ENCODE results near the gene SESTD1. TPM values are rescaled to one million over a fixed set of nuclear protein-coding genes. Genes with fewer than 3 reads are reported as not detected.

Gene SESTD1
- total RNA-seq, 1 donor from 2014 or later: 15.4 TPM

- no peak for DNase-seq (ENCODE audit: low spot score in 2 of 2)
- no peak overlapping the region for H3K4me3 ChIP-seq
- H3K27ac ChIP-seq: peak overlapping the region in 1 of 2 donors; percentile 6
- no peaks in the 10 kb centered on the region for H3K27me3 ChIP-seq
- no peak for TF ChIP-seq CTCF (IDR thresholded peaks at IDR 0.05)
- H3K9me3 ChIP-seq: no peaks in the 10 kb centered on the region
- H3K4me1 ChIP-seq: peaks cover 6 to 41% of the 10 kb centered on the region in 2 donors
- peaks cover 0 to 4% of the 10 kb centered on the region in 2 donors for H3K36me3 ChIP-seq
- intact Hi-C loops (cut with DNase I): no loop called here
Observed at GRCh38 chr2:179235463-179236108, 29.0 kb downstream of the SESTD1 start.

DNA sequence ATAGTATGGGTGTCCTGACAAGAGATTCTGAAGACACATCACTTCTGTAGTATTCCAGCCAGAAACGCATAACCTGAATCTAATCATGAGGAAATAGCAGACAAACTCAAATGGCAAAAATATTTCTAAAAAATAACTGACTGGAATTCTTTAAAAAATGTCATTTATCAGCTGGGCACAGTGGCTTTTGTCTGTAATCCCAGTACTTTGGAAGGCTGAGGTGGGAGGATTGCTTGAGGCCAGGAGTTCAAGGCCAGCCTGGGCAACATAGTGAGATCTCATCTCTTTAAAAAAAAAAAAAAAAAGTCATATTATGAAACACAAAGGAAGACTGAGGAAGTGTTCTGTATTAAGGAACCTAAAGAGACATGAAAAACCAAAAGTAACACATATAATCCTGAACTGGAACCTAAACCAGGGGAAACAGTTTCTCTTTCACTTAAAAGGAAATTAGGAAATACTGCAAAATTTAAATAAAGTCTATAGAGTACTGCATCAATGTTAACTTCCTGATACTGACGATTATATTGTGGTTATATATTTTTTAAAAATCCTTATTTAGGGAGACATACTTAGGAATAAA, 29.9 kb downstream of the SESTD1 start:
- H3K9me3 ChIP-seq: no peaks in the 10 kb centered on the region
- peaks cover 4 to 40% of the 10 kb centered on the region in 2 donors for H3K4me1 ChIP-seq
- intact Hi-C loops (cut with DNase I): no loop called here
- DNase-seq (ENCODE audit: low spot score in 2 of 2): no peak
- no peak for TF ChIP-seq CTCF (IDR thresholded peaks at IDR 0.05)
- no peaks in the 10 kb centered on the region for H3K27me3 ChIP-seq
- H3K36me3 ChIP-seq: peaks cover 0 to 4% of the 10 kb centered on the region in 2 donors
- no peak overlapping the region for H3K27ac ChIP-seq
- peak overlapping the region in 1 of 2 donors; percentile 4 for H3K4me3 ChIP-seq

DNA sequence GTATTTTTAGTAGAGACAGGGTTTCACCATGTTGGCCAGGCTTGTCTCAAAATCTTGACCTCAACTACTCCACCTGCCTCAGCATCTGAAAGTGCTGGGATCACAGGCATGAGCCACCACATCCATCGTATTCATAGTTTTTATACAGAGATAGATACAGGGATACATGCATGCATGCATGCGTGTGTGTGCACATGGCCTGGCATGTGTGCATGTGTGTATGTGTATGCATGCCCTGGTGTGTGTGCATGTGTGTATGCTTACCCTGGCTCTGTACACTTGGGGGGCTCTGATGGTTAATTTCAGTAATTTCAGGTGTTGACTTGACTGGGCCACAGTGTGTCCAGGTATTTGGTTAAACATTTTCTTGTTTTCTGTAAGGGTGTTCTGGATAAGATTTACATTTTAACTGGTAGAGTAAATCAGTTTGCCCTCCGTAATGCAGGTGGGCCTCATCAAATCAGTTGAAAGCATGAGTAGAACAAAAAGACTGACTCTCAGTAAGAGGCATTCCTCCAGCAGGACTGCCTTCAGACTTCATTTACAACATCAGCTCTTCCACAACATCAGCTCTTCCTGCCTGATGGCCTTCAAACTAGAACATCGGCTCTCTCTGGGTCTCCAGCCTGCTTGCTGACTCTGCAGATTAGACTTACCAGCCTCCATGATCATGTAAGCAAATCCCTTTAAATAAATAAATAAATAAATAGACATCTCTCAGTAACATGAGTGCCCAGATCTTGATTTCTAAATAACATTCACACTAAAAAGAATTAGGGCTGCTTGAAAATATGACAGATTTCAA, 30.8 kb downstream of the SESTD1 start:
- no peaks in the 10 kb centered on the region for H3K27me3 ChIP-seq
- TF ChIP-seq CTCF (IDR thresholded peaks at IDR 0.05): no peak
- peak overlapping the region in 1 of 2 donors; percentile 29 for H3K27ac ChIP-seq

DNA sequence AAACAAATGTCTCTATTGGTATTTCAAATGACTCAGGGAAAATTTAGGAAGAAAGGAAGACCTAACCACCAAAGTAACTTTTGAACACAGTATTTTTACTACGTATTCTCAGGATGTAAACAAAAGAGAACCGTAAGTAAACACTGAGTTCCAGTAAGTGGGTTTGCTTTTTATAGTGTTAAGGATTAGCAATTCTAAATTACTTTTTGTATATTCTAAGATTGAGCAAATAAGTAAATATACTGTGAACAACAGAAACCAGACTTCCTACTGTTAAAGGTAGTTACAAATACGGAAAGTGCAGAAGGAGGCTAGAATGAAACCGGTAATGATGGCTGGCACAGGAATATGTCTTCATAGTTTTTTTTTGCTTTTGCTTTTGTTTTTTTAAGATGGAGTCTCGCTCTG, 31.5 kb downstream of the SESTD1 start:
- TF ChIP-seq CTCF (IDR thresholded peaks at IDR 0.05): no peak
- Histone ChIP-seq H3K27ac (no peak overlapping the region), H3K9me3 (no peaks in the 10 kb centered on the region), H3K27me3 (no peaks in the 10 kb centered on the region), H3K4me3 (no peak overlapping the region), H3K36me3 (peaks cover 0 to 4% of the 10 kb centered on the region in 2 donors), H3K4me1 (peaks cover 4 to 28% of the 10 kb centered on the region in 2 donors)
- intact Hi-C loops (cut with DNase I): no loop called here
- no peak for DNase-seq (ENCODE audit: low spot score in 2 of 2)

More for the DNA sequence above, 30.8 kb downstream of the SESTD1 start:
- Histone ChIP-seq H3K4me1 (peaks cover 4 to 32% of the 10 kb centered on the region in 2 donors), H3K9me3 (no peaks in the 10 kb centered on the region), H3K36me3 (peaks cover 0 to 4% of the 10 kb centered on the region in 2 donors), H3K4me3 (no peak overlapping the region)
- intact Hi-C loops (cut with DNase I): no loop called here
- no peak for DNase-seq (ENCODE audit: low spot score in 2 of 2)

GRCh38 chr2:179226961-179227259, 37.7 kb downstream of the SESTD1 start:
- no peaks in the 10 kb centered on the region for H3K27me3 ChIP-seq
- H3K9me3 ChIP-seq: no peaks in the 10 kb centered on the region
- no peak for DNase-seq (ENCODE audit: low spot score in 2 of 2)
- intact Hi-C loops (cut with DNase I): loop anchor here (5.0 kb wide), 1 partner anchor 45 kb away; no protein-coding TSS in a partner anchor
- no peak for TF ChIP-seq CTCF (IDR thresholded peaks at IDR 0.05)
- peaks cover 0 to 44% of the 10 kb centered on the region in 2 donors for H3K4me1 ChIP-seq
- H3K4me3 ChIP-seq: no peak overlapping the region
- no peaks in the 10 kb centered on the region for H3K36me3 ChIP-seq
- H3K27ac ChIP-seq: no peak overlapping the region
